NCI-H446 treated with DMSO at 0.1 percent for 48 hours (cell line): Measurements from ENCODE around the gene FNIP2.
"Not testable (repeated sequence)": the region's sequence is repeated elsewhere in the genome, so short reads cannot be mapped to it uniquely, and the experiment has no call there.

ENCODE experiments used
- DNase-seq: peaks from one replicate; lab custom pipeline; 2025; lab: John Stamatoyannopoulos, UW

Gene FNIP2

DNA sequence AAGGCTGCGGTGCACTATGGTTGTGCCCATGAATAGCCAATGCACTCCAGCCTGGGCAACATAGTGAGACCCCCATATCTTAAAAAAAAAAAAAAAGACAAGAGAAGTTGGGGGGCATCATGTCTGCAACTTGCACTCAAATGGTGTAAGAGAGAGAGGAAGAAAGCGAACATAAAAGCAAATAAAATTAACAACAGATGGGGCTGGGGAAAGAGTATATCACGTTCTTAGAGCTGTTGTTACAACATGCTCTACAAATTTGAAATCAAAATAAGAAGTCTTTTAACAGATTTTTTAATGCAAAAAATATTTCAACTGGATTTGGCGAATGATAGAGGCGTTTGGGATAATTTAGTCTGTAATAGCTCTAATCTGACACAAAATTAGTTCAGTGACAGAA is 144.9 kb downstream of the FNIP2 start:
- DNase-seq, result no peak

DNA sequence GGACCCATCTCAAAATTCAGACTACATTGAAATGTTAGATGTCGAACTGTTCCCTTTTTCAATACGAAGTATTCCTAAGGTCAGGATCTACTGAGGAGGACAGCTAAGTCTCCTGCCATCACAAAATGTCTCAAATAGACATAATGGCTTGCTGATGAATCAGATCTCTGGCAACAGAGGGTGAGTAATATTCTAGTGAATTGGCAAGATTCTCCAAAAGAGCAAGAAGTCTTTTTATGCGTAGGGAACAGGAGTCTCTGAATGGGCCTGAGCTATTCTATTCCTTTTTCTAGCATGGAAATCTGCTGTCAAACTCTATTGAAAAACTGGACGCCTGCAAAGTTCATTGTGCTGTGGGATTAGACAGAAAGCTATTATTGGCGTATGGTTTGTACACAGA is 145.4 kb downstream of the FNIP2 start:
- peak; percentile 47 for DNase-seq

DNA sequence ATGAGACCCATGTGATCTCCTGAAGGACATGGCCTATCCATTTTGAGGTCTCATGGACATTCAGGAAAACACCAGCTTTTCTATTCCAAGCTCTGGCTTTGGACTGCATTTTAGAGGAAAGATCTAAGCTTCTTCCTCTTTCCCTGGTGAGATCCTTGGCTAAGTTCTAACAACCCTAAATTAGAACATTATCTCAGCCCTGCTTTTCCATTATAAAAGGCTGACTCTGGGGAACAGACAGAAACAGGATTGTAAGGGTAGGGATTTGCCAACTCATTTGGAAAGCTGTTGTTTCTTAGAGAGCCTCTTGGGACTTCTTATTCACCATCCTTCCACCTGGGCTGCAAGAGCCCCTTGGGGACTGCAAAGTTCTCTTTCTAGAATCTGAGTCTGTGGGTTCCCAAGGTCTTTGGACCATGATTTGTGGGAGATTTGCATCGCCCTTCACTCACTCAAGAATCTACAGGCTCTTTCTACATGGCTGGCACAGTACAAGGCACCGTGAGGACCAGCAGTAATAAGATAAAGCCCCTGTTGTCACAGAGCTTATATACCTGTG is 146.9 kb downstream of the FNIP2 start:
- DNase-seq, result no peak

DNA sequence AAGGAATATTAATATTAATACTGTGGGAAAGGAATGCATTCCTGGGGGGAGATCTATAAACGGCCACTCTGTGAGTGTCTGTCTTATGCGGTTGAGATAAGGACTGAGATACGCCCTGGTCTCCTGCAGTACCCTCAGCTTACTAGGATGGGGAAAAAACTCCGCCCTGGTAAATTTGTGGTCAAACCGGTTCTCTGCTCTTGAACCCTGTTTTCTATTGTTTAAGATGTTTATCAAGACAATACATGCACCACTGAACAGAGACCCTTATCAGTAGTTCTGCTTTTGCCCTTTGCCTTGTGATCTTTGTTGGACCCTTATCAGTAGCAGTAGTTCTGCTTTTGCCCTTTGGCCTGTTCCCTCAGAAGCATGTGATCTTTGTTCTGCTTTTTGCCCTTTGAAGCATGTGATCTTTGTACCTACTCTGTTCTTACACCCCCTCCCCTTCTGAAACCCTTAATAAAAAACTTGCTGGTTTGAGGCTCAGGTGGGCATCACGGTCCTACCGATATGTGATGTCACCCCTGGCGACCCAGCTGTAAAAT is 151.7 kb downstream of the FNIP2 start:
- not testable (repeated sequence) for DNase-seq

DNA sequence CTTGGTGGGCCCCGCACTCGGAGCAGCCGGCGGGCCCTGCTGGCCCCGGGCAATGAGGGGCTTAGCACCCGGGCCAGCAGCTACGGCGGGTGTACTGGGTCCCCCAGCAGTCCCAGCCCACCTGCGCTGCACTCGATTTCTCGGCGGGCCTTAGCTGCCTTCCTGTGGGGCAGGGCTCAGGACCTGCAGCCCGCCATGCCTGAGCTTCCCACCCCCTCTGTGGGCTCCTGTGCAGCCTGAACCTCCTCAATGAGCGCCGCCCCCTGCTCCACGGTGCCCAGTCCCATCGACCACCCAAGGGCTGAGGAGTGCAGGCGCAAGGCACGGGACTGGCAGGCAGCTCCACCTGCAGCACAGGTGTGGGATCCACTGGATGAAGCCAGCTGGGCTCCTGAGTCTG is 158.9 kb downstream of the FNIP2 start:
- not testable (repeated sequence) for DNase-seq

DNA sequence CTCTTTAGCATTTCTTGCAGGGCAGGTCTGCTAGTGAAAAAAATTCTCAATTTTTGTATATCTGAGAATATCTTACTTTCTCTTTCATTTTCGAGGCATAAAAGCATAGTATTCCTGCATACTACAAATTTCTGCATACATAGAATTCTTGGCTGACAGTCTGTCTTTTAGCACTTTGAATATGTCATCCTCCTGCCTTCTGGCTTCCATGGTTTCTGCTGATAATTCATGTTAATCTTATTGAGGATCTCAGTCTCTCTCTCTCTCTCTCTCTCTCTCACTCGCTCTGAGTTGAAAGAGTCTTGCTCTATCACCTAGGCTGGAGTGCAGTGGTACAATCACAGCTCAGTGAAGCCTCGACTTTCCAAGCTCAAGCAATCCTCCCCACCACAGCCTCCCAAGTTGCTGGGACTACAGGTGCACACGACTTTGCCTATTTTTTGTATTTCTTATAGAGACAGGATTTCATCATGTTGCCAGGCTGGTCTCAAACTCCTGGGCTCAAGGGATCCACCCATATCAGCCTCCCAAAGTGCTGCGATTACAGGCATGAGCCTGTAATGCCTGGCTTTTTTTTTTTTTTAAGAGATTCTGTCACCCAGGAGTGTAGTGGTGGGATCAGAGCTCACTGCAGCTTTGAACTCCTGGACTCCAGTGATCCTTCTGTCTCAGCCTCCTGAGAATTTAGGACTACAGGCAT is 161.3 kb downstream of the FNIP2 start:
- DNase-seq, result no peak

DNA sequence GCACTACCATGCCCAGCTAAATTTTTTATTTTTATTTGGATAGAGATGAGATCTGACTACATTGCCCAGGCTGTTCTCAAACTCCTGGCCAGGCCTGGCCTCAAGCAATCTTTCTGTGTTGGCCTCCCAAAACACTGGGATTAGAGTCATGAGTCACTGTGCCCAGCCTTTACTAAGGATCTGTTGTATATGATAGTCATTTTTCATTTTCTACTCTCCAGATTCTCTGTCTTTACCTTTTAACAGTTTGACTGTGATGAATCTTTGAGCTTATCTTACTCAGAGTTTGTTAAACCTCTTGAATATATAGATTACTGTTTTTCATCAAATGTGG is 161.8 kb downstream of the FNIP2 start:
- DNase-seq, result no peak

DNA sequence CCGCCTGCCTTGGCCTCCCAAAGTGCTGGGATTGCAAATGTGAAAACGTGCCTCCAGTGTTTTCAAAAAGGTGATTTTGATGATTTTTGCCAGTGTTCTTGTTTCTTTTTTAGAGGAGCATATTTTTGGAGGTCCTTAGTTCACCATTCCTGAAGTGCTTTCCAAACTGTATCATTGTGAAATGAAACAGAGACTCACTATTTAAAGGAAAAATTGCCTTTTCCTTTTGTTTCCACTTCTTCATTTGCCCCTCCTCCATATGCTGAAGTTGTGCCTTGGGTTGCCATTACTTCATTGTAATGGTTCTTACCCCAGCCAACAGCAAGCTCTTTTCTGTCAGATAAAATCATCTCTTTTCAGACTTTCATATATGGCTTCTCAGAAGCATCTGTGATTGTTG is 164.4 kb downstream of the FNIP2 start:
- no peak for DNase-seq

DNA sequence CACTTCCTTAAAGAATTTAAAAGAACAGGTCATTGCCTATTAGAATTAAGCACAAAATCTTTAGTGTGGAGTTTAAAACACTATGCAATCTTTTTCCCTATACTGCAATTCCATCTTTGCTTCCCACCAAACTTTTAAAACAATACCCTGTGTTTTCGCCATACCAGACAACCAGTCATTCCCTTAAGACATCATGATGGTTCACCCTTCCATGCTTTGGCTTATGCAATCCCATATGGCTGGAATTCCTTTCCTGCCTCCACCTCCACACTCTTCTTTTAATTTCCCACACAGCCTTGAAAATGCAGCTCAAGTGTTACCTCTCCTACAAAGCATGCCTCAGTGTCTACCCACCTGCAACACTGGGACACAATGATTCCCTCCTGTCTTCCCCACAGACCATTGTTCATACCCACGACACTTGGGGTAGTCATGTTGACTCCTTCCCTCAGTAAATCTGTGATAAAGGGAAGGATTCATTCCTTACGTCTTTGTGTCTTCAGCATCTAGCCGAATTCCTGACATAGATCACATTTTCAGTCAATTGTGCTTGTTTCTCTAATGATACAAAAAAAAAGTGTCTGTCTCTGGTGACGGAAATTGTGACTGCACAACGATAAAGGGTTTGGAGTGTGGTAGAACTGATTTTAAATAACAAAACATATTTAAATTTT is 166.3 kb downstream of the FNIP2 start:
- no peak for DNase-seq

DNA sequence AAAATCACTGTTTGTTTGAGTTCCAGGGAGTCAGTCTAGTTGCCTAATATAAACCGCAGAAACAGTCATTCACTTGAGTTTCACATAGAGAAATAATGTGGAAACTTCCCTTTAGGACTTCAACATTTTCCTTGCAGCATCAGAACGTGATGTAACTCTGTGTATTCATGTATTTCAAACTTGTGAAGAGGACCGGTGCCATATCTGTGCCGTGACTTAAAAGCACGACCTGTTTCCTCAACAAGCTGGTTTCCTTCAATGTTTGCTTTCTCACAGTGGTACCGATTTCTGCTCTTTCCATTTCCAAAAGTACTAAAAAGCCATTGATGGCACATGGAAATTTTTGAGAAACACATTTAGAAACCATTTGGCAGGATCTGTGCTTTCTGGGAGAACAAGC is 167.4 kb downstream of the FNIP2 start:
- no peak for DNase-seq

DNA sequence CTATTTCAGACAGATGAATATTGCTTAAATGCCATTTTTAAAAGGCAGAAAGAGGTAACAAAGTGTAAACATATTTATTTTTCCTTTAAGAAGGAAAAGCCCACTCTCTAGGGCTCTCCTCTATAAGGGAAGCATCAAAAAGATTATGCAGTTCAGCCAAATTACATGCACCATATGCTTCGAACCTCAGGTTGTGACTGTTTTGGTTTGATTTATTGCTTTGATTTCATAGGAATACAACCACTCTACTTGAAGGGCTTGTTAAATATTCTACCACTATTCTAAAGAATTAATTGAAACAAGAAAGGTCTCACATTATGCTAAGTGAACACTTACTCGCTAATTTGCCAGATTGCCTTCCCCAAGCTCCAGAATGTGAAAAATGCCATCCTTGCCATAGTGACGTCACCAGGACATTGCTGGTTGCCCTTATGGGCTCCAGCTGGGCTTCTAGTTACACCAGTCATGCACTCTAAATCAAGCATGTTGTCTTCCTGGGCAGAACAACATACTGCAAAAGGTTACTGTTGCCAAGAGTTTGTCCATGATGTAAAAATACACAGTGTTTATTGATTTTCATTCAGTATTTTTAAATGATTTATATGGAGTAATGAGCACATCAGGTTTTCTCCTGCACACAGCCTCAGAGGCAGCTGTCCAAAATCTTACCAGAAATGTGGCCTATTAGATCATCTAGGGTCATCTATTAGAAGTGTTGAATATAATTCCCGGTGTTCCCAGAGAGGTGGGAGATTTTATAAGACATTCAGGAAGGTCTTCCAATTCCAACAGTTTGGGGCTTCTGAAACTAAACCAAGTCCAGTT is 169.6 kb downstream of the FNIP2 start:
- DNase-seq, result peak; percentile 95

DNA sequence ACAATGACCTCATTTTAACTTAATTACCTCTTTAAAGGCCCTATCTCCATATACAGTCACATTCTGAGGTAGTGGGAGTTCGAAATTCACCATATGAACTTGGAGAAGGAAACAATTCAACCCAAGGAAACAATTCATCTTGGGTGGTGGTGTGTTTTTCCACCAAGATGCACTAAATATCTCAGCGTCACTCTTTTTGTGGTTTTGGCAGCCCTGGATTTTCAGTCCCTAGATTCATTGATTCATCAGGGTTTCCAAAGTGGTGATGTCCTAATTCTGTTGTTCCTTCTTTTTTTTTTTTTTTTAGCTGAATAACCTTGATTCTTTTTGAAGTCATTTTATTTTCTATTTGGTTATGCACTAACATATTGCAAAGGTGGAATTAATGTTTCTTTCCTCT is 171.4 kb downstream of the FNIP2 start:
- no peak for DNase-seq

DNA sequence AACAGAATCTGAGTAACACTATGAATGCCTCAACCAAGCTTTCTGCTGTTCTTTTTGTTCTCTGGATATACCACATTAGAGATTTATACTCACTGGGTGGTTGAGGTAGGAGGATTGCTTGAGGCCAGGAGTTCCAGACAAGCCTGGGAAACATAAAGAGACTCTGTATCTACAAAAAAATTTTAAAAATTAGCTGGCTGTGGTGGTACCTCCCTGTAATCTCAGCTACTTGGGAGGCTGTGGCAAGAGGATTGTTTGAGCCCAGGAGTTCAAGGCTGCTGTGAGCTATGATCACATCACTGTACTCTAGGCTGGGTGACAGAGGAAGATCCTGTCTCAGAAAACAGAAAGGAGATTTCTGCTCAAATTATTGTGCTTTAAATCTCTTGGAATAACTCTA is 172.5 kb downstream of the FNIP2 start:
- no peak for DNase-seq

DNA sequence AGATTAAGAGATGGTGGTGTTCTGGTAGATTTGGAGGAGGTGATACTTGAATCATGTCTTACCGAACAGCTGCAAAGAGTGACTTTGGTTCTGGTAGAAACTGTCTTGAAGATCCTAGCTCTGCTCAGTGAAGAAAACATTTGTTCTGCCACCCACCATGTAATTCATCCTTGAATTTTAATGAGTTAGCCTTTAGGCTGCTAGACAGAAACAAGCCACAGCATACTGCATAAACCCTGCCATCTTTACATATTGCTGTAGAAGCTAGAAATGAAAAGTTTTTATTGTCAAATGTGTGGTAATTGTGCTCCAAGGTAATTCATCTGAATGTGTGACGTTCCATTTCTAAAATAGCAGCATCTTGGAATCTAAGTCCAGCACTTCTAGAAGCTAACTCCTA is 173.1 kb downstream of the FNIP2 start:
- DNase-seq, result no peak

DNA sequence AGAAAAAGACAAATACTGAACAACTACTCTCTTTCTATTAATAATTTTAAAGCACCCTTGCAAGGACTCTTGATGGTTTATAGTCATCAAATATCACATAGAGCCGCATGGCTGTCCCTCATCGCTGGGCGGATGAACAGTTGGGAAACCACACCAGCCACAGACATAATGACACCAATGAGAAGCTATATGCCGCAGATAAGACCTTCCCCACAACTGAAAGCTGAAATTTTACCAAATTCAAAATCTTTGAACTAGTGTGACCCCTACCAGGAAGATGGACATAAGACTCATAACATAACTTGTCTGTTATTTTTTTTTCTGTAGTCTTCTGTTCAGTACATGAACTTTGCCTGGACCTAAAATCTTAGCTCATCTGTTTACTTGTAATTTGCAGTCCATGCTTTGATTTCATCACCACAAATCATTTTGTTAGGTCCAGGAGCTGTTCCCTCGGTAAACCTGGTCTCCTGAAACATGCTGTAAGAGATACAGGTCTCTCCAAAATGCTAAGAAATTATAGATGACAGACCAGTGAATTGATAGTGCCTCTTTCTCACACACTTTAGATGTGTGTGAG is 176.8 kb downstream of the FNIP2 start:
- no peak for DNase-seq

DNA sequence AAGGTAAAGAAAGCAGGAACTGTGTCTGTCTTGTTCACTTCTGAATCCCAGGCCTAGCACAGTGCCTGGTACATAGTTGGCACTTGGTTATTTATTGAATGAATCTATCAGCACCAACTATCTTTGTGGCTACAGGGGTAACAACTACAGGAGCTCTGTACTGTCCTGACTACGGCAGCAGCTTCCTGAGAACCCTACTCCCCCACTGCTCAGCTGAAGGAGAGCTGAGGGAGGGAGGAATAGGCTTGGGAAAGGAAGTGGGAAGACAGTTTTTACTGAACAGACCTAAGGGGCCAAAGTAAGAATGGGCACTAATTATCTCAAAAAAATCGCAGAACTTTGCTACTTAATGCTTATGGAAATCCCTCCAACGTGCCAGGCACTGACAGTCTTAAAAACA is 178.0 kb downstream of the FNIP2 start:
- no peak for DNase-seq

DNA sequence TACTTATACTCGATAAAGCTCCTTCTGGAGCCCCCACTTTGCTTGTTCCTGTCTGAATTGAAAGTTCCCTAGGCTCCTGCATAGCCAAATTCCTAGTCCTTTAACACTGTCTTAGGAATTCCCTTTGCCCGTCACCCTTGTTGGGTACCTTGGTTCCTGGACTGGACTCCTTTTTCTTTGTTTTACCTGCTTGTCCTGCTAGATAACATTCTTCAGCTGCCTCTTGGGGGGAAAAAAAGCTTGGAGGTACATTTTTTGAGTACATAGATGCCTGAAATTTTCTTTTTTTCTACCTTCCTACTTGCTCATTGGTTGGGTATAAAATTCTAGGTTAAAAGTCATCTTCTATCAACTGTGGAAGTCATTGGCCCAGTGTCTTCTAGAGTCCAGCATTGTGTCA is 179.2 kb downstream of the FNIP2 start:
- no peak for DNase-seq

DNA sequence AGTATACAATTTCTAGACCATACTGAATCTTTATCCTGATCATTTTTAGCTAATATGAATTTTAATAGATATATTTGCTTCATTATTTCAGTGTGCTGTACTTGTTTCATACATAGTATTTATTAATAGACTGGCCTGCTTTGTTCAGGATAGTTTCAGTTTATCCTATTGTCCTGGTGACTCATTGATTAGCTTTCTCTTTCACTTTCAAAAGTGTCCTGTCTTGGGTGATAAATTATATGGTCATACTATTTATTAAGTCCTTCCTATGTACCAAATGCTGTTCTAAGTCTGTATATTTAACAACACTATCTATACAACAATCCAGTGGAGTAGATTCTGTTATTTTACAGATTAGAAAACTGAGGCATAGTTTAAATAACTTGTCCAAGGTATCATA is 180.3 kb downstream of the FNIP2 start:
- DNase-seq, result no peak

DNA sequence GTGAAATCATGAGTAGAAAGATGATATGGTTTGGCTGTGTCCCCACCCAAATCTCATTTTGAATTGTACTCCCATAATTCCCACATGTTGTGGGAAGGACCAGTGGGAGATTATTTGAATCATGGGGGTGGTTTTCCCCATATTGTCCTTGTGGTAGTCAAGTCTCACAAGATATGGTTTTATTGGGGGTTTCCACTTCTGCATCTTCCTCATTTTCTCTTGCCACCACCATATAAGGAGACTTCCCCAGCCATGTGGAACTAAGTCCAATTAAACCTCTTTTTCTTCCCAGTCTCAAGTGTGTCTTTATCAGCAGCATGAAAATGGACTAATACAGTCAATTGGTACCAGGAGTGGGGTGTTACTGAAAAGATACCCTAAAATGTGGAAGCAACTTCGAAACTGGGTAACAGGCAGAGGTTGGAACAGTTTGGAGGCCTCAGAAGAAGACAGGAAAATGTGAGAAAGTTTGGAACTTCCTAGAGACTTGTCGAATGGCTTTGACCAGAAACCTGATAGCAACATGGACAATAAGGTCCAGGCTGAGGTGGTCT is 183.5 kb downstream of the FNIP2 start:
- DNase-seq, result not testable (repeated sequence)

DNA sequence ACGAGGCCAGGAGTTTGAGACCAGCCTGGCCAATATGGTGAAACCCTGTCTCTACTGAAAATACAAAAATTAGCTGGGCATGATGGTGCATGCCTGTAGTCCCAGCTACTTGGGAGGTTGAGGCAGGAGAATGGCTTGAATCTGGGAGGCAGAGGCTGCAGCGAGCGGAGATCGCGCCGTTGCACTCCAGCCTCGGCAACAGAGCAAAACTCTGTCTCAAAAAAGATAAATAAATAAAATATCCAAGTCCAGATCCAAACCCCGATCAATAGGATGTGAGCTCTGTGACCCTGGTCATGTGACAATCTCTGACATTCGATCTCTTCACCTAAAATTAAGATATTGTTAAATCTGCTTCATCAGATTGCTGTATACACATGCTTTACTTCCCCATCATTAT is 187.5 kb downstream of the FNIP2 start:
- DNase-seq, result not testable (repeated sequence)

DNA sequence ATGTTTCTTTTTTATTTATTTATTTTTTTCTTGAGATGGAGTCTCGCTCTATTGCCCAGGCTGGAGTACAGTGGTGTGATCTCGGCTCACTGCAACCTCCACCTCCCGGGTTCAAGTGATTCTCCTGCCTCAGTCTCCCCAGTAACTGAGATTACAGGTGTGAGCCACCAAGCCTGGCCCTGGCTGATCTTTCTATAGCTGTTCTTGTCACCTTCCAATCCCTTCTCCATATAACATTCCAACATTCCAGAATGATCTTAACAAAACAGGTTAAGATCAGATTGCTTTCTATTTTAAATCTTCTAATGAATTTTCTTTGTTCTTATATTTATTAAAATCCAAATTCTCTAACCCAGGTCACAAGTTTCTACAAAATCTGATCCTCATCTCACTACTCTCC is 188.1 kb downstream of the FNIP2 start:
- DNase-seq, result not testable (repeated sequence)
